ENCODE results near the gene EP300. TPM values are rescaled to one million over a fixed set of nuclear protein-coding genes. Genes with fewer than 3 reads are reported as not detected.

The EP300 gene
- total RNA-seq, 1 donor from 2014 or later: 78.9 TPM

- DNase-seq (no peak), ATAC-seq (no peak)
- no peak for TF ChIP-seq CTCF (IDR thresholded peaks at IDR 0.05)
- Histone ChIP-seq H3K27me3 (no peaks in the 10 kb centered on the region), H3K4me3 (no peak overlapping the region), H3K9me3 (no peaks in the 10 kb centered on the region), H3K27ac (no peak overlapping the region), H3K4me1 (no peaks in the 10 kb centered on the region), H3K36me3 (no peaks in the 10 kb centered on the region)
- intact Hi-C loops (cut with DNase I): no loop called here
Observed at GRCh38 chr22:41076857-41077256, 15.5 kb upstream of the EP300 start.

- no peaks in the 10 kb centered on the region for H3K9me3 ChIP-seq
- H3K36me3 ChIP-seq: no peaks in the 10 kb centered on the region
- ATAC-seq: no peak
- H3K4me3 ChIP-seq: no peak overlapping the region
- intact Hi-C loops (cut with DNase I): no loop called here
- no peak for TF ChIP-seq CTCF (IDR thresholded peaks at IDR 0.05)
- H3K27me3 ChIP-seq: no peaks in the 10 kb centered on the region
- no peak overlapping the region for H3K27ac ChIP-seq
- no peak for DNase-seq
- H3K4me1 ChIP-seq: no peaks in the 10 kb centered on the region
Observed at GRCh38 chr22:41078931-41079330, 13.5 kb upstream of the EP300 start.

- H3K9me3 ChIP-seq: no peaks in the 10 kb centered on the region
- no peaks in the 10 kb centered on the region for H3K36me3 ChIP-seq
- no peak for DNase-seq
- intact Hi-C loops (cut with DNase I): no loop called here
- no peak for TF ChIP-seq CTCF (IDR thresholded peaks at IDR 0.05)
- ATAC-seq: no peak
- no peaks in the 10 kb centered on the region for H3K4me1 ChIP-seq
- no peaks in the 10 kb centered on the region for H3K27me3 ChIP-seq
- no peak overlapping the region for H3K4me3 ChIP-seq
- H3K27ac ChIP-seq: no peak overlapping the region
Observed at GRCh38 chr22:41085842-41086241, 6.5 kb upstream of the EP300 start.

GRCh38 chr22:41091132-41092022 lies 1.0 kb upstream of the EP300 start:
- intact Hi-C loops (cut with DNase I): loop anchor here (5.0 kb wide), 1 partner anchor 139 kb away; the partner anchor contains the start of gene RBX1
- peak; percentile 97 for ATAC-seq
- H3K4me3 ChIP-seq: peak overlapping the region; percentile 86
- DNase-seq: peak; percentile 100
- no peak for TF ChIP-seq CTCF (IDR thresholded peaks at IDR 0.05)
- H3K27ac ChIP-seq: peak overlapping the region; percentile 100
- H3K4me1 ChIP-seq: peaks cover 19% of the 10 kb centered on the region
- H3K36me3 ChIP-seq: no peaks in the 10 kb centered on the region
- no peaks in the 10 kb centered on the region for H3K27me3 ChIP-seq
- H3K9me3 ChIP-seq: no peaks in the 10 kb centered on the region

GRCh38 chr22:41092847-41093411 lies 537 bp downstream of the EP300 start:
- TF ChIP-seq CTCF (IDR thresholded peaks at IDR 0.05): no peak
- H3K4me1 ChIP-seq: peaks cover 30% of the 10 kb centered on the region
- no peaks in the 10 kb centered on the region for H3K9me3 ChIP-seq
- H3K4me3 ChIP-seq: peak overlapping the region; percentile 86
- H3K27ac ChIP-seq: peak overlapping the region; percentile 100
- no peaks in the 10 kb centered on the region for H3K27me3 ChIP-seq
- intact Hi-C loops (cut with DNase I): loop anchor here (5.0 kb wide), 1 partner anchor 141 kb away; the partner anchor contains the start of gene RBX1
- DNase-seq (peak; percentile 74), ATAC-seq (no peak)
- no peaks in the 10 kb centered on the region for H3K36me3 ChIP-seq

Data from upper lobe of right lung (tissue), 1 donor.